Ishikawa (cell line): ENCODE results near the gene ZCCHC2.

Experiments
- CEBPB ChIP-seq: IDR thresholded peaks from 2 replicates; pipeline ENCODE4 v1.6.1; 2012
- CREB1 ChIP-seq: IDR thresholded peaks from 2 replicates; pipeline ENCODE4 v1.6.1; 2012; ENCODE audit warnings: low read depth
- EGR1 ChIP-seq: IDR thresholded peaks from 2 replicates; pipeline ENCODE4 v1.6.1; 2012
- EP300 ChIP-seq: IDR thresholded peaks from 2 replicates; pipeline ENCODE4 v1.6.1; 2012; ENCODE audit warnings: borderline replicate concordance
- FOXM1 ChIP-seq: IDR thresholded peaks from 2 replicates; pipeline ENCODE4 v1.6.1; 2012; ENCODE audit warnings: low read depth, borderline replicate concordance
- NFIC ChIP-seq: IDR thresholded peaks from 2 replicates; pipeline ENCODE4 v1.6.1; 2012
- RAD21 ChIP-seq: IDR thresholded peaks from 2 replicates; pipeline ENCODE4 v1.6.1; 2012; ENCODE audit warnings: low read depth
- TAF1 ChIP-seq: IDR thresholded peaks from 2 replicates; pipeline ENCODE4 v1.6.1; 2012; ENCODE audit warnings: low read depth, mild to moderate bottlenecking
- TCF12 ChIP-seq: IDR thresholded peaks from 2 replicates; pipeline ENCODE4 v1.6.1; 2012; ENCODE audit warnings: low read depth
- TEAD4 ChIP-seq: IDR thresholded peaks from 2 replicates; pipeline ENCODE4 v1.6.1; 2012
- YY1 ChIP-seq: IDR thresholded peaks from 2 replicates; pipeline ENCODE4 v1.6.1; 2012; ENCODE audit warnings: low read depth
- ZBTB7A ChIP-seq: IDR thresholded peaks from 2 replicates; pipeline ENCODE4 v1.6.1; 2012; ENCODE audit warnings: low read depth
- TF ChIP-seq, protein P1 (sequence below): IDR thresholded peaks from 2 replicates; pipeline ENCODE4 v1.6.1; 2012
- TF ChIP-seq, protein P2 (sequence below): IDR thresholded peaks from 2 replicates; pipeline ENCODE4 v1.6.1; 2012
- TF ChIP-seq, protein P3 (sequence below): IDR thresholded peaks from 2 replicates; pipeline ENCODE4 v1.6.1; 2012; ENCODE audit warnings: low read depth, mild to moderate bottlenecking

ZCCHC2 gene

DNA sequence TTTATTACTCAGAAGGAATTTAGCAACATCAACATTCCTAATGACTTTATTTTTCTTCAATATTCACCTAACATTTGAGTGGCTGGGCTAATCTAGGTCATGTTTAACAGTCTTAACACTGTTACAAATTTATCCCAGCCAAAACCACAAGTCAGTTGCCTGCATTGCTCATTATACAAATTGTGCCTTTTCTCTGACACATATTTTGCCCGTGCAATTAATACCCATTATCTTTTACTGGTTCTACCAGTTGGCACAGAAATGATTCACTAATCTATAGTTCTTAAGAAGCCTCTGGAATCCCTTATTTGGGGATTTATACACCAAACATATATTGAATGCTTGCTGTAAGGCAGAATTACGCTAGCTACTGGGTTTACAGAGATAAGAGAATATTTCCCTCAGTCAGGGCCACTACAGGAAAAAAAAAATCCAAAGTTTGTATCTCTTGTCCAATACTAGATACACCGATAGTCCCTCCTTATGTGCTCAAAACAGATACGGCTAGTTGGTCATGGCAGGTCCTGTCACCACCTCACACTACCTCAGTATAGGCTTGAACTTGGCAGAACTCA lies 46.3 kb downstream of the ZCCHC2 start:
- no peak for TF ChIP-seq CREB1
- TF ChIP-seq NFIC, result no peak
- no peak for TF ChIP-seq YY1
- TF ChIP-seq FOXM1, result no peak
- TF ChIP-seq EGR1, result no peak
- TF ChIP-seq, protein P1, sequence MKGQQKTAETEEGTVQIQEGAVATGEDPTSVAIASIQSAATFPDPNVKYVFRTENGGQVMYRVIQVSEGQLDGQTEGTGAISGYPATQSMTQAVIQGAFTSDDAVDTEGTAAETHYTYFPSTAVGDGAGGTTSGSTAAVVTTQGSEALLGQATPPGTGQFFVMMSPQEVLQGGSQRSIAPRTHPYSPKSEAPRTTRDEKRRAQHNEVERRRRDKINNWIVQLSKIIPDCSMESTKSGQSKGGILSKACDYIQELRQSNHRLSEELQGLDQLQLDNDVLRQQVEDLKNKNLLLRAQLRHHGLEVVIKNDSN, result no peak
- no peak for TF ChIP-seq RAD21
- TF ChIP-seq, protein P2, sequence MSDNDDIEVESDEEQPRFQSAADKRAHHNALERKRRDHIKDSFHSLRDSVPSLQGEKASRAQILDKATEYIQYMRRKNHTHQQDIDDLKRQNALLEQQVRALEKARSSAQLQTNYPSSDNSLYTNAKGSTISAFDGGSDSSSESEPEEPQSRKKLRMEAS, result no peak
- no peak for TF ChIP-seq TAF1
- TF ChIP-seq ZBTB7A, result no peak

DNA sequence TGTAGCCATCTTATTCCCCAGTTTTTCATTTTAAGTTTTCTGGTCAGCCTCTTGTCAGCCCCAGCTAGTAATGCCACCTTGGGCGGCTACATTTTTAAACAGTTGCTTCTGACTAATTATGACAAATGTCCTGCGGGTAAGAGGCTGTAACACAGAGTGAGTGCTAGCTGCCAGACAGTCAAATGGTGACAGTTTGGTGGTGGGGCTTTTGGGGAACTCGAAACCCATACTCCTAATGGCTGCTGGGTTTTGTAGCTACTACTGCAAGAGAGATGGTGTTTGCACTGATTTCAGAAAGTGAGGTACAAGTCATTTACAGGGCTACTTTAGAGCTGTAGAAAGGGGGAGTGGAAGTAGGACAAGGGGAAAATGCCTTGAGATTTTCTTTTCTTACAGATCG lies 48.2 kb downstream of the ZCCHC2 start:
- no peak for TF ChIP-seq EGR1
- TF ChIP-seq FOXM1, result no peak
- TF ChIP-seq ZBTB7A, result no peak
- no peak for TF ChIP-seq EP300
- no peak for TF ChIP-seq YY1
- TF ChIP-seq TAF1, result no peak
- TF ChIP-seq, protein P2, result no peak
- TF ChIP-seq CEBPB, result no peak
- TF ChIP-seq RAD21, result no peak
- TF ChIP-seq, protein P1, result no peak
- TF ChIP-seq, protein P3, sequence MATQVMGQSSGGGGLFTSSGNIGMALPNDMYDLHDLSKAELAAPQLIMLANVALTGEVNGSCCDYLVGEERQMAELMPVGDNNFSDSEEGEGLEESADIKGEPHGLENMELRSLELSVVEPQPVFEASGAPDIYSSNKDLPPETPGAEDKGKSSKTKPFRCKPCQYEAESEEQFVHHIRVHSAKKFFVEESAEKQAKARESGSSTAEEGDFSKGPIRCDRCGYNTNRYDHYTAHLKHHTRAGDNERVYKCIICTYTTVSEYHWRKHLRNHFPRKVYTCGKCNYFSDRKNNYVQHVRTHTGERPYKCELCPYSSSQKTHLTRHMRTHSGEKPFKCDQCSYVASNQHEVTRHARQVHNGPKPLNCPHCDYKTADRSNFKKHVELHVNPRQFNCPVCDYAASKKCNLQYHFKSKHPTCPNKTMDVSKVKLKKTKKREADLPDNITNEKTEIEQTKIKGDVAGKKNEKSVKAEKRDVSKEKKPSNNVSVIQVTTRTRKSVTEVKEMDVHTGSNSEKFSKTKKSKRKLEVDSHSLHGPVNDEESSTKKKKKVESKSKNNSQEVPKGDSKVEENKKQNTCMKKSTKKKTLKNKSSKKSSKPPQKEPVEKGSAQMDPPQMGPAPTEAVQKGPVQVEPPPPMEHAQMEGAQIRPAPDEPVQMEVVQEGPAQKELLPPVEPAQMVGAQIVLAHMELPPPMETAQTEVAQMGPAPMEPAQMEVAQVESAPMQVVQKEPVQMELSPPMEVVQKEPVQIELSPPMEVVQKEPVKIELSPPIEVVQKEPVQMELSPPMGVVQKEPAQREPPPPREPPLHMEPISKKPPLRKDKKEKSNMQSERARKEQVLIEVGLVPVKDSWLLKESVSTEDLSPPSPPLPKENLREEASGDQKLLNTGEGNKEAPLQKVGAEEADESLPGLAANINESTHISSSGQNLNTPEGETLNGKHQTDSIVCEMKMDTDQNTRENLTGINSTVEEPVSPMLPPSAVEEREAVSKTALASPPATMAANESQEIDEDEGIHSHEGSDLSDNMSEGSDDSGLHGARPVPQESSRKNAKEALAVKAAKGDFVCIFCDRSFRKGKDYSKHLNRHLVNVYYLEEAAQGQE, result no peak
- no peak for TF ChIP-seq NFIC
- TF ChIP-seq CREB1, result no peak

DNA sequence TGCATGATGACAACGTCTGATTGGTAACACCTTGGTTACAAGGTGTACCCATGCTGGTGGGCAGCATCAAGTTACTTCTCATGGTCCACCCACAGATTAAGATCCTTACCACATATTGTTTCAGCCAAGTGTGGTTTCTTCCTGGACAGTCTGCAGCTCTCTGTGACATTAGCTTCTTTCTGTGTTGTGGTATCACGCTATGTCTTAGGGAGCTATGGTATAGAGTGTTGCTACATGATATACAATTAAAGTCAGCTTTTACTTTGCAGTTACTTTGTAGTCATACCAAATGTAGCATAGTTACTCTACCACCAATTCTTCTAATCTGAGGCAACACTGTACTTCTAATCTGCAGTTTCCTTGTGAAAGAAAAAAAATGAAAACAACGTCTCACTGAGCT lies 48.8 kb downstream of the ZCCHC2 start:
- TF ChIP-seq EGR1 (no peak), FOXM1 (no peak), TAF1 (no peak), TEAD4 (no peak)

DNA sequence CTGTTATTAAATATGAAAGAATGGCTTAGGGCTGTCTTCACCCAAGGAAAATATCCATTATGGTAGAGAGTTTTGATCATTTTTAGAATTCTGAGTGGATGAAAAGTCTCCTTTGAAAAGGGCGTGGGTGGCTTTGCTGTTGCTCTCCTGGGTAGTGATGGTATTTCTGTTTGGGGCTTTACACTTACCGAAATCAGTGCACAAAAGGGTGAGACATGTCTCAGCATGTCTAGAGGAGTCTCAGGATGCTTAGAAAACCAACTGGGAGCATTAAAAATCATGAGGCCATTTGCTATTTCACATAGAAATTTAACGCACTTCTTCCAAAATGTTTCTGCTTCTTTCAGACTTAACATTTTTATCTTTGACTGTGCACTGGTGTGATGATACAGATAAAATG lies 49.6 kb downstream of the ZCCHC2 start:
- TF ChIP-seq, protein P2, result no peak
- TF ChIP-seq RAD21, result no peak
- TF ChIP-seq TCF12, result no peak
- TF ChIP-seq CREB1, result no peak

DNA sequence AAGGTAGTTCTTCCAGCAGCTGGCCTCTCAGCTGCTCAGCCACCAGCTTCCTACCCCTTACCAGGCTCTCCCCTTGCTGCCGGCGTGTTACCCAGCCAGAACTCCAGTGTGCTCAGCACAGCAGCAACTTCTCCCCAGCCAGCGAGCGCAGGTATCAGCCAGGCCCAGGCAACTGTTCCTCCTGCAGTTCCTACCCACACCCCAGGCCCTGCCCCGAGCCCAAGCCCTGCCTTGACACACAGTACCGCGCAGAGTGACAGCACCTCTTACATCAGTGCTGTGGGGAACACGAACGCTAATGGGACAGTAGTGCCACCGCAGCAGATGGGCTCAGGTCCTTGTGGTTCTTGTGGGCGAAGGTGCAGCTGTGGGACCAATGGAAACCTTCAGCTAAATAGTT lies 52.0 kb downstream of the ZCCHC2 start:
- no peak for TF ChIP-seq TEAD4

DNA sequence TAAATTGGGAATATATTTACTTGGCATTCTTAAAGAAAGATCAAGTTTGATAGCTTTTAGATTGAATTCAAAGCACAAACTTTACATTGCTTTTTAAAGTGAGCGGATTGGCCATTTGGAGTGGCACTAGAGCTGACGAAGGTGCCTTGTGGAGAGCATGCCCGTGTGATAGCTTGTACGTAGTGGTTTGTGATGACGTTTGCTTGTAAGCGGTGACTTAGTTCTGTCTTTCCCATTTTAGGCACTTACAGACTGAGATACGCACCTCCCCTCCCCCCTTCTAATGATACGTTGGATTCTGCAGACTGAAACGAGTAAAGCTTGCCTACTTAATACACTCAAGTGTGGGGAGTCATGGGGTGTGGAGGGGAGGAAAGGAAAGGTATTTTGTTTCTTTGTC lies 53.4 kb downstream of the ZCCHC2 start:
- TF ChIP-seq, protein P2, result no peak
- TF ChIP-seq CREB1 (no peak), TAF1 (no peak), RAD21 (no peak), YY1 (no peak), CEBPB (no peak), EP300 (no peak), NFIC (no peak), TEAD4 (no peak), EGR1 (no peak), ZBTB7A (no peak), FOXM1 (no peak), TCF12 (no peak)
- TF ChIP-seq, protein P3, result no peak
- TF ChIP-seq, protein P1, result no peak
